A673 (cell line): Measurements from ENCODE around the gene SPDYA.

ENCODE experiments used
- CTCF ChIP-seq: fragments of 300-800, 200-600 bp; sonication (generic); conservative IDR thresholded peaks from 2 replicates; pipeline ENCODE4 v1.5.1; 2017; ENCODE audit warnings: low read depth, mild to moderate bottlenecking, antibody characterized with exemption, low read length, moderate library complexity, mixed read lengths
- EZH2 ChIP-seq: fragments of 200-600 bp; sonication (generic); IDR thresholded peaks from 2 replicates; pipeline ENCODE4 v1.6.1; 2017; ENCODE audit warnings: borderline replicate concordance, low read depth, mild to moderate bottlenecking, mixed read lengths, antibody characterized with exemption, low read length; ENCODE audit not compliant: poor library complexity, severe bottlenecking

- TF ChIP-seq CTCF (no peak), EZH2 (no peak)
Measured at GRCh38 chr2:28838971-28839370, 28.3 kb downstream of the SPDYA start.
